IMR-90 (cell line): Measurements from ENCODE around the gene KCNMA1. TPM values are rescaled to one million over a fixed set of nuclear protein-coding genes. Genes with fewer than 3 reads are reported as not detected.

ENCODE experiments used
- ATAC-seq: fragments of 200-7000 bp; cut with Tn5 transposase; 2 replicates; pipeline ENCODE4 v1.9.1; 2020; ENCODE audit warnings: low read depth, mild to moderate bottlenecking, moderate library complexity
- BruUV-seq: library from RNA; stranded (reverse); fragments of 400-500 nt; replicated peaks from 2 replicates; lab custom pipeline; 2021; lab: Mats Ljungman, UMichigan
- CTCF ChIA-PET: fragments of 300-600 bp; formaldehyde crosslinking; extraction: SDS; loops from one replicate; lab custom pipeline; 2021; ENCODE audit warnings: antibody characterized with exemption; lab: Yijun Ruan, JAX
- POLR2A ChIA-PET: fragments of 300-600 bp; sonication (Branson Sonifier 250); formaldehyde crosslinking; loops from one replicate; lab custom pipeline; 2022; ENCODE audit warnings: antibody characterized with exemption; ENCODE audit not compliant: unreplicated experiment; lab: Charles Lee
- DNase-seq: peaks from one replicate; pipeline ENCODE4 v3.0.0; 2013
- H2AFZ ChIP-seq: replicated peaks from 2 replicates; pipeline ENCODE3; 2013; ENCODE audit warnings: low read length, mild to moderate bottlenecking; ENCODE audit not compliant: poor library complexity
- H2AK5ac ChIP-seq: 2 replicates; pipeline ENCODE4 v1.6.1; 2013; ENCODE audit warnings: low read depth, low read length, inconsistent platforms
- H2AK9ac ChIP-seq: replicated peaks from 2 replicates; pipeline ENCODE3; 2013; ENCODE audit warnings: mild to moderate bottlenecking, low read depth, low read length, moderate library complexity; ENCODE audit not compliant: poor library complexity
- H2BK120ac ChIP-seq: 2 replicates; pipeline ENCODE4 v1.6.1; 2013; ENCODE audit warnings: low read depth, low read length, inconsistent platforms
- H2BK15ac ChIP-seq: 3 replicates; pipeline ENCODE4 v1.6.1; 2013; ENCODE audit warnings: low read depth, low read length, inconsistent platforms
- H2BK20ac ChIP-seq: 2 replicates; pipeline ENCODE4 v1.6.1; 2013; ENCODE audit warnings: low read depth, mild to moderate bottlenecking, inconsistent platforms, low read length, moderate library complexity
- H2BK5ac ChIP-seq: 2 replicates; pipeline ENCODE4 v1.6.1; 2013; ENCODE audit warnings: mild to moderate bottlenecking, low read depth, low read length, inconsistent platforms; ENCODE audit not compliant: poor library complexity, severe bottlenecking
- H3K14ac ChIP-seq: replicated peaks from 2 replicates; pipeline ENCODE4 v1.6.1; 2013; ENCODE audit warnings: low read depth, low read length, inconsistent platforms
- H3K18ac ChIP-seq: 2 replicates; pipeline ENCODE4 v1.6.1; 2013; ENCODE audit warnings: low read depth, low read length, control low read depth
- H3K23ac ChIP-seq: 2 replicates; pipeline ENCODE4 v1.6.1; 2013; ENCODE audit warnings: low read depth, low read length, inconsistent platforms
- H3K27ac ChIP-seq: 2 replicates; pipeline ENCODE4 v1.5.1; 2013; ENCODE audit warnings: mild to moderate bottlenecking, control low read depth, low read length; ENCODE audit not compliant: insufficient read depth
- H3K27me3 ChIP-seq: 2 replicates; pipeline ENCODE4 v1.6.1; 2013; ENCODE audit warnings: low read length; ENCODE audit not compliant: control insufficient read depth, insufficient read depth
- H3K36me3 ChIP-seq: 2 replicates; pipeline ENCODE4 v1.6.1; 2013; ENCODE audit warnings: low read length, mixed read lengths; ENCODE audit not compliant: control insufficient read depth, insufficient read depth
- H3K4ac ChIP-seq: 2 replicates; pipeline ENCODE4 v1.6.1; 2013; ENCODE audit warnings: low read depth, low read length, inconsistent platforms
- H3K4me1 ChIP-seq: 2 replicates; pipeline ENCODE4 v1.6.1; 2013; ENCODE audit warnings: low read length, mixed read lengths; ENCODE audit not compliant: control insufficient read depth, insufficient read depth
- H3K4me2 ChIP-seq: 2 replicates; pipeline ENCODE4 v1.6.1; 2013; ENCODE audit warnings: low read depth, mild to moderate bottlenecking, control low read depth, low read length, moderate library complexity
- H3K4me3 ChIP-seq: 2 replicates; pipeline ENCODE4 v1.5.1; 2013; ENCODE audit warnings: low read depth, mild to moderate bottlenecking, control low read depth, low read length, moderate library complexity; ENCODE audit not compliant: insufficient read depth
- H3K56ac ChIP-seq: 2 replicates; pipeline ENCODE4 v1.6.1; 2013; ENCODE audit warnings: low read length, inconsistent platforms; ENCODE audit not compliant: insufficient read depth; ENCODE audit errors: extremely low read depth
- H3K79me1 ChIP-seq, 2 experiments: 2 replicates each; pipeline ENCODE4 v1.6.1; 2013; ENCODE audit warnings: low read length in 2 of 2, inconsistent platforms in 1 of 2, low read depth in 1 of 2
- H3K9ac ChIP-seq: 2 replicates; pipeline ENCODE4 v1.6.1; 2013; ENCODE audit warnings: low read depth, low read length, control low read depth
- H3K9me1 ChIP-seq: 2 replicates; pipeline ENCODE4 v1.6.1; 2013; ENCODE audit warnings: low read length, inconsistent platforms; ENCODE audit not compliant: insufficient read depth
- H3K9me3 ChIP-seq: 2 replicates; pipeline ENCODE4 v1.6.1; 2013; ENCODE audit warnings: low read length; ENCODE audit not compliant: control insufficient read depth, insufficient read depth
- H4K20me1 ChIP-seq: 2 replicates; pipeline ENCODE4 v1.6.1; 2013; ENCODE audit warnings: low read length, inconsistent platforms; ENCODE audit not compliant: insufficient read depth
- H4K5ac ChIP-seq: 2 replicates; pipeline ENCODE4 v1.6.1; 2013; ENCODE audit warnings: mild to moderate bottlenecking, low read depth, low read length, control low read depth
- H4K8ac ChIP-seq, 2 experiments: 2 replicates each; pipeline ENCODE4 v1.6.1; 2013; ENCODE audit warnings: low read depth in 2 of 2, low read length in 2 of 2, control low read depth in 1 of 2, inconsistent platforms in 1 of 2
- H4K91ac ChIP-seq: 2 replicates; pipeline ENCODE4 v1.6.1; 2013; ENCODE audit warnings: low read depth, low read length, inconsistent platforms; ENCODE audit not compliant: insufficient read depth
- USF2 ChIP-seq: fragments of 150-350 bp; IDR thresholded peaks from 2 replicates; pipeline ENCODE4 v1.6.1; 2017; ENCODE audit warnings: mild to moderate bottlenecking, antibody characterized with exemption, low read length, low read depth
- WGBS, 2 experiments: methylation state at CpG; one replicate each; pipeline versions ENCODE4 v1.1.5 to v1.1.7; 2013; ENCODE audit warnings: missing lambda C conversion rate in 2 of 2; ENCODE audit not compliant: insufficient read length in 1 of 2; ENCODE audit errors: extremely low coverage in 2 of 2; 5-methylcytosine and 5-hydroxymethylcytosine counted together
- dilution Hi-C: fragments of 300-500 bp; cut with HindIII; formaldehyde crosslinking; loops from one replicate; pipeline ENCODE4 v1.14.3; 2018; ENCODE audit warnings: low sequenced_read_pairs; ENCODE audit not compliant: unreplicated experiment
- in situ Hi-C: fragments of 300-500 bp; cut with MboI; formaldehyde crosslinking; loops from 3 replicates; pipeline ENCODE4 v1.14.3; 2019; ENCODE audit warnings: low sequenced_read_pairs, inconsistent platforms, mixed read lengths
- intact Hi-C: fragments of 100-400 bp; cut with micrococcal nuclease; formaldehyde crosslinking; loops from 2 replicates; pipeline ENCODE4 v1.10.0; 2022
- polyA plus RNA-seq, 3 experiments: library from polyadenylated mRNA; depleted of rRNA; stranded (reverse); fragments of >200 nt; gene quantifications; 2 replicates each; pipeline ENCODE4 v1.2.3, GENCODE V29; 2012; ENCODE audit warnings: low replicate concordance in 1 of 3
- total RNA-seq: library from RNA; depleted of rRNA; stranded (reverse); fragments of >200 nt; gene quantifications from 2 replicates; pipeline ENCODE4 v1.2.3, GENCODE V29; 2012

The KCNMA1 gene
- total and polyA plus RNA-seq, 2 of the 4 experiments (the other 2 are of a cell fraction), result 25.6 to 29.6 TPM

- no peaks in the 10 kb centered on the region for H3K36me3 ChIP-seq
- no peak for TF ChIP-seq USF2
- H4K20me1 ChIP-seq, result no peaks in the 10 kb centered on the region
- H4K91ac ChIP-seq, result no peak overlapping the region
- H2BK15ac ChIP-seq, result no peak overlapping the region
- H4K8ac ChIP-seq, result no peak overlapping the region
- no peak overlapping the region for H3K23ac ChIP-seq
- no peak for ATAC-seq
- H3K4me1 ChIP-seq, result peaks cover 15% of the 10 kb centered on the region
- no peak overlapping the region for H2BK120ac ChIP-seq
- H2BK20ac ChIP-seq, result no peak overlapping the region
- BruUV-seq, result no TSS peak
- in situ Hi-C loops, result no loop called here
- no peak overlapping the region for H3K56ac ChIP-seq
- intact Hi-C loops, result no loop called here
- H3K9me3 ChIP-seq, result no peaks in the 10 kb centered on the region
- DNase-seq, result no peak
- POLR2A ChIA-PET, result no interaction called here
- H2BK5ac ChIP-seq, result no peak overlapping the region
- H3K4me2 ChIP-seq, result no peak overlapping the region
- no peak overlapping the region for H3K9ac ChIP-seq
- peaks cover 13% of the 10 kb centered on the region for H3K9me1 ChIP-seq
- no peaks in the 10 kb centered on the region for H3K79me1 ChIP-seq
- H2AFZ ChIP-seq, result no peak overlapping the region
- H2AK5ac ChIP-seq, result no peak overlapping the region
- no peak overlapping the region for H3K27ac ChIP-seq
- no peak overlapping the region for H3K4ac ChIP-seq
- WGBS, 2 experiments, result 95% methylated on average over 4 of the region's 7 CpGs; no CpG with 5 or more reads in 1 of the 2 experiments
- no peak overlapping the region for H3K14ac ChIP-seq
- H3K27me3 ChIP-seq, result no peaks in the 10 kb centered on the region
- CTCF ChIA-PET, result interaction anchor here (0.6 kb wide), 1 partner anchor 83 kb away, joined by 3 read pairs; no protein-coding TSS in a partner anchor
- H3K18ac ChIP-seq, result no peak overlapping the region
- H2AK9ac ChIP-seq, result no peak overlapping the region
- H3K4me3 ChIP-seq, result no peak overlapping the region
- H4K5ac ChIP-seq, result no peak overlapping the region
- dilution Hi-C loops, result no loop called here
Observed at GRCh38 chr10:77233466-77233865, 404.1 kb downstream of the KCNMA1 start.
